Measurements from ENCODE around the gene IFI27. TPM values are rescaled to one million over a fixed set of nuclear protein-coding genes. Genes with fewer than 3 reads are reported as not detected.

IFI27 gene
- total RNA-seq, 2 donors from 2014 or later, result 140 to 229 TPM

DNA sequence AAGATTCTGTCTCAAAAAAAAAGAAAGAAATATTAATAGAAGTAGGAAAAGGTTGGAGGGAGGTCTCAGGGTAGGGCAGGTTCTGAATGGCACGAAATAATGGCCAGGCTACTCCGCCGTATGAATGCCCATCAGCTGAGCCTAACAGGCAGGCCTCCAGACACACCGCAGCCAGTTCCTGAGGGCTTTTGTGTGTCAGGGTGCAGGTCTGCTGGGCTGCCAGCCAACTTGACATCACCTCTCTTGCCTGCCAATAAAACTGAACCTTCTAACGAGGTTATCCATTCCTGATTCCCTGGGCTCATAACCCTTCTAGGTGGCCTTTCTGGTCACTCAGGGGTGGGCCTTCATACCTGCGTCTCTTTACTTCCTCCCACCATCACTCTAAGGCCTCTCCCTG, 3.0 kb downstream of the IFI27 start:
- DNase-seq (ENCODE audit: low spot score), result no peak
- peak overlapping the region in 1 of 2 donors; percentile 55 for H3K4me3 ChIP-seq
- H3K27ac ChIP-seq, result peak overlapping the region; percentile 83 to 92
- TF ChIP-seq, protein P1, sequence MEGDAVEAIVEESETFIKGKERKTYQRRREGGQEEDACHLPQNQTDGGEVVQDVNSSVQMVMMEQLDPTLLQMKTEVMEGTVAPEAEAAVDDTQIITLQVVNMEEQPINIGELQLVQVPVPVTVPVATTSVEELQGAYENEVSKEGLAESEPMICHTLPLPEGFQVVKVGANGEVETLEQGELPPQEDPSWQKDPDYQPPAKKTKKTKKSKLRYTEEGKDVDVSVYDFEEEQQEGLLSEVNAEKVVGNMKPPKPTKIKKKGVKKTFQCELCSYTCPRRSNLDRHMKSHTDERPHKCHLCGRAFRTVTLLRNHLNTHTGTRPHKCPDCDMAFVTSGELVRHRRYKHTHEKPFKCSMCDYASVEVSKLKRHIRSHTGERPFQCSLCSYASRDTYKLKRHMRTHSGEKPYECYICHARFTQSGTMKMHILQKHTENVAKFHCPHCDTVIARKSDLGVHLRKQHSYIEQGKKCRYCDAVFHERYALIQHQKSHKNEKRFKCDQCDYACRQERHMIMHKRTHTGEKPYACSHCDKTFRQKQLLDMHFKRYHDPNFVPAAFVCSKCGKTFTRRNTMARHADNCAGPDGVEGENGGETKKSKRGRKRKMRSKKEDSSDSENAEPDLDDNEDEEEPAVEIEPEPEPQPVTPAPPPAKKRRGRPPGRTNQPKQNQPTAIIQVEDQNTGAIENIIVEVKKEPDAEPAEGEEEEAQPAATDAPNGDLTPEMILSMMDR (IDR thresholded peaks at IDR 0.05), result no peak
- H3K36me3 ChIP-seq, result no peaks in the 10 kb centered on the region
- no peaks in the 10 kb centered on the region for H3K9me3 ChIP-seq
- no peaks in the 10 kb centered on the region for H3K27me3 ChIP-seq
- peaks cover 0 to 49% of the 10 kb centered on the region in 2 donors for H3K4me1 ChIP-seq

- peaks cover 0 to 48% of the 10 kb centered on the region in 2 donors for H3K4me1 ChIP-seq
- no peaks in the 10 kb centered on the region for H3K9me3 ChIP-seq
- H3K4me3 ChIP-seq, result peak overlapping the region in 1 of 2 donors; percentile 55
- TF ChIP-seq, protein P1 (IDR thresholded peaks at IDR 0.05), result no peak
- H3K27ac ChIP-seq, result peak overlapping the region; percentile 83 to 92
- no peaks in the 10 kb centered on the region for H3K27me3 ChIP-seq
- H3K36me3 ChIP-seq, result no peaks in the 10 kb centered on the region
- DNase-seq (ENCODE audit: low spot score), result no peak
Measured at GRCh38 chr14:94113908-94114588, 3.5 kb downstream of the IFI27 start.

DNA sequence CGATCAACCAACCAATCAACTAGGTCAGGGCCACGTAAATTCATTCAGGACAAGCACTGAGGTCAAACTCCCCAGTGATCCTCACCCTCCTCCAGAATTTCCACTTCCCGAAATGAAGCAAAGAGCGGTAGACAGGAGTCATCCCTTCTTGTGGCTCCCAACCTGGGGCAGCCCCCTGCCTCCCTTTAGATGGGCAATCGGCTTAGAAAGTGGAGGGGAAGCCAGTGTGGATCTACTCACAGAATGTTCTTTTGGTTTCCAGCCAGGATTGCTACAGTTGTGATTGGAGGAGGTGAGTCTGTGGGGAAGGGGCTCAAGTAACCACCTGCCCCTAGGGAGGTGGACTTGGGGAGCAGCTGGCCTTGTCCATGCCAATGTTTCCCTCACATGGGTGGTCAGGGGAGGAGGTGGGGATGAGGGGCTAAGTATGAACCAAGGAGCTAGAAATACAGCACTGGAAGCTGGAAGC, 4.1 kb downstream of the IFI27 start:
- Histone ChIP-seq H3K36me3 (no peaks in the 10 kb centered on the region), H3K4me3 (no peak overlapping the region), H3K9me3 (peaks cover 0 to 6% of the 10 kb centered on the region in 2 donors), H3K27me3 (no peaks in the 10 kb centered on the region), H3K4me1 (peaks cover 0 to 42% of the 10 kb centered on the region in 2 donors), H3K27ac (peak overlapping the region; percentile 83 to 92)
- DNase-seq (ENCODE audit: low spot score), result no peak
- TF ChIP-seq, protein P1 (IDR thresholded peaks at IDR 0.05), result no peak

- no peak for DNase-seq (ENCODE audit: low spot score)
- Histone ChIP-seq H3K9me3 (peaks cover 0 to 11% of the 10 kb centered on the region in 2 donors), H3K27ac (peak overlapping the region; percentile 83 to 92), H3K27me3 (no peaks in the 10 kb centered on the region), H3K4me1 (peaks cover 0 to 37% of the 10 kb centered on the region in 2 donors), H3K36me3 (no peaks in the 10 kb centered on the region), H3K4me3 (no peak overlapping the region)
- TF ChIP-seq, protein P1 (IDR thresholded peaks at IDR 0.05), result no peak
Measured at GRCh38 chr14:94115058-94115591, 4.6 kb downstream of the IFI27 start.

DNA sequence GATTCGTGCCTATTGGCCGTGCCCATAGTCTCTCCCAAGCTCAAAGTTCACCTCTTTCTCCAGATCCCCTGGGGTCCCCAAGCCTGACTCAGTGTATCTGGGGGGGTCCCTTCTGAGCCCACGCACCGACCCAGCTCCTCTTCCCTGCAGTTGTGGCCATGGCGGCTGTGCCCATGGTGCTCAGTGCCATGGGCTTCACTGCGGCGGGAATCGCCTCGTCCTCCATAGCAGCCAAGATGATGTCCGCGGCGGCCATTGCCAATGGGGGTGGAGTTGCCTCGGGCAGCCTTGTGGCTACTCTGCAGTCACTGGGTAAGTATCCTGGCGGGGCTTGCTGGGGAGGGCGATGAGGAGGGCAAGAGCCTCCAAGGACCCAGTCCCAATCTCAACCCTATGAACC, 5.1 kb downstream of the IFI27 start:
- peak overlapping the region; percentile 83 to 92 for H3K27ac ChIP-seq
- DNase-seq (ENCODE audit: low spot score), result no peak
- peaks cover 0 to 36% of the 10 kb centered on the region in 2 donors for H3K4me1 ChIP-seq
- H3K4me3 ChIP-seq, result no peak overlapping the region
- TF ChIP-seq, protein P1 (IDR thresholded peaks at IDR 0.05), result no peak
- H3K27me3 ChIP-seq, result no peaks in the 10 kb centered on the region
- no peaks in the 10 kb centered on the region for H3K36me3 ChIP-seq
- peaks cover 0 to 15% of the 10 kb centered on the region in 2 donors for H3K9me3 ChIP-seq

All from right atrium auricular region (tissue), 2 donors.